ENCODE results near the gene MORN3.
"Not testable (repeated sequence)": the region's sequence is repeated elsewhere in the genome, so short reads cannot be mapped to it uniquely, and the experiment has no call there.

MORN3 gene

GRCh38 chr12:121663610-121663929 is 5.9 kb downstream of the MORN3 start:
- Histone ChIP-seq H2AFZ (ENCODE audit: low read depth, low read length) (peak overlapping the region; percentile 66), H3K79me2 (ENCODE audit: low read length) (peaks cover 7% of the 10 kb centered on the region; the same call in 1 of the 2 replicates), H3K4me1 (ENCODE audit: low read length) (peaks cover 17% of the 10 kb centered on the region), H3K36me3 (replicated peaks; ENCODE audit: low read depth, low read length) (no peaks in the 10 kb centered on the region), H4K20me1 (ENCODE audit: insufficient read depth, low read length) (no peaks in the 10 kb centered on the region), H3K27me3 (ENCODE audit: low read depth, low read length) (no peaks in the 10 kb centered on the region), H3K9ac (ENCODE audit: low read length) (peak overlapping the region; percentile 29), H3K4me2 (ENCODE audit: low read length) (peak overlapping the region; percentile 79), H3K27ac (ENCODE audit: low read length) (peak overlapping the region; percentile 16; the same call in 1 of the 2 replicates), H3K4me3 (ENCODE audit: low read length) (peak overlapping the region; percentile 96), H3K9me3 (ENCODE audit: insufficient read depth, low read length) (no peaks in the 10 kb centered on the region)
- TF ChIP-seq EZH2phosphoT487 (IDR thresholded peaks at IDR 0.05; ENCODE audit: low read depth), result no peak
- no peak for TF ChIP-seq CTCF (IDR thresholded peaks at IDR 0.05; ENCODE audit: low read depth, low read length)

- not testable (repeated sequence) for H3K79me2 ChIP-seq (ENCODE audit: low read length); H2AFZ ChIP-seq (ENCODE audit: low read depth, low read length); H3K4me2 ChIP-seq (ENCODE audit: low read length); H3K9me3 ChIP-seq (ENCODE audit: insufficient read depth, low read length); H4K20me1 ChIP-seq (ENCODE audit: insufficient read depth, low read length); H3K36me3 ChIP-seq (replicated peaks; ENCODE audit: low read depth, low read length); H3K27ac ChIP-seq (ENCODE audit: low read length); H3K27me3 ChIP-seq (ENCODE audit: low read depth, low read length); H3K4me3 ChIP-seq (ENCODE audit: low read length); H3K9ac ChIP-seq (ENCODE audit: low read length)
- peaks cover 18% of the 10 kb centered on the region for H3K4me1 ChIP-seq (ENCODE audit: low read length)
Measured at GRCh38 chr12:121661353-121662105, 7.9 kb downstream of the MORN3 start.

GRCh38 chr12:121657305-121658008 is 12.0 kb downstream of the MORN3 start:
- Histone ChIP-seq H3K27ac (ENCODE audit: low read length) (no peak overlapping the region), H2AFZ (ENCODE audit: low read depth, low read length) (no peak overlapping the region), H4K20me1 (ENCODE audit: insufficient read depth, low read length) (no peaks in the 10 kb centered on the region), H3K36me3 (replicated peaks; ENCODE audit: low read depth, low read length) (no peaks in the 10 kb centered on the region), H3K4me3 (ENCODE audit: low read length) (no peak overlapping the region), H3K4me1 (ENCODE audit: low read length) (peaks cover 9% of the 10 kb centered on the region), H3K4me2 (ENCODE audit: low read length) (no peak overlapping the region), H3K79me2 (ENCODE audit: low read length) (no peaks in the 10 kb centered on the region), H3K9ac (ENCODE audit: low read length) (no peak overlapping the region), H3K9me3 (ENCODE audit: insufficient read depth, low read length) (no peaks in the 10 kb centered on the region), H3K27me3 (ENCODE audit: low read depth, low read length) (no peaks in the 10 kb centered on the region)
- no peak for TF ChIP-seq EZH2phosphoT487 (IDR thresholded peaks at IDR 0.05; ENCODE audit: low read depth)
- no peak for TF ChIP-seq CTCF (IDR thresholded peaks at IDR 0.05; ENCODE audit: low read depth, low read length)

GRCh38 chr12:121656122-121656521 is 13.3 kb downstream of the MORN3 start:
- TF ChIP-seq EZH2phosphoT487 (IDR thresholded peaks at IDR 0.05; ENCODE audit: low read depth), result no peak
- TF ChIP-seq CTCF (IDR thresholded peaks at IDR 0.05; ENCODE audit: low read depth, low read length), result no peak
- H3K36me3 ChIP-seq (replicated peaks; ENCODE audit: low read depth, low read length), result no peaks in the 10 kb centered on the region
- no peaks in the 10 kb centered on the region for H4K20me1 ChIP-seq (ENCODE audit: insufficient read depth, low read length)
- H3K9ac ChIP-seq (ENCODE audit: low read length), result no peak overlapping the region
- no peaks in the 10 kb centered on the region for H3K27me3 ChIP-seq (ENCODE audit: low read depth, low read length)
- H3K9me3 ChIP-seq (ENCODE audit: insufficient read depth, low read length), result no peaks in the 10 kb centered on the region
- H3K4me2 ChIP-seq (ENCODE audit: low read length), result no peak overlapping the region
- no peak overlapping the region for H2AFZ ChIP-seq (ENCODE audit: low read depth, low read length)
- H3K4me1 ChIP-seq (ENCODE audit: low read length), result peaks cover 9% of the 10 kb centered on the region
- no peak overlapping the region for H3K27ac ChIP-seq (ENCODE audit: low read length)
- no peak overlapping the region for H3K4me3 ChIP-seq (ENCODE audit: low read length)
- no peaks in the 10 kb centered on the region for H3K79me2 ChIP-seq (ENCODE audit: low read length)

Data from OCI-LY3 (cell line).